Activated T-cell treated with anti-CD3 and anti-CD28 coated beads, Interleukin-2, amount 50 U/mL, for 24 hours (primary cell): ENCODE results near the gene RBM15.

Experiments used
- DNase-seq: peaks from one replicate; pipeline ENCODE4 v3.0.0-alpha.2; 2020
- H3K27ac Mint-ChIP-seq: 2 replicates; pipeline ENCODE4 v1.8.0; 2020; ENCODE audit warnings: mild to moderate bottlenecking, mixed read lengths
- H3K27me3 Mint-ChIP-seq: 2 replicates; pipeline ENCODE4 v1.8.0; 2020; ENCODE audit warnings: mixed read lengths
- H3K36me3 Mint-ChIP-seq: 2 replicates; pipeline ENCODE4 v1.8.0; 2020; ENCODE audit warnings: low read depth, mixed read lengths
- H3K4me1 Mint-ChIP-seq: 2 replicates; pipeline ENCODE4 v1.8.0; 2020; ENCODE audit warnings: low read depth, mixed read lengths
- H3K4me3 Mint-ChIP-seq: 2 replicates; pipeline ENCODE4 v1.8.0; 2020; ENCODE audit warnings: mild to moderate bottlenecking, moderate library complexity, mixed read lengths
- H3K9me3 Mint-ChIP-seq: 2 replicates; pipeline ENCODE4 v1.8.0; 2020; ENCODE audit warnings: mixed read lengths

RBM15 gene

GRCh38 chr1:110338309-110338885 lies 780 bp upstream of the RBM15 start:
- Mint-ChIP-seq H3K36me3 (peaks cover 9% of the 10 kb centered on the region), H3K9me3 (no peaks in the 10 kb centered on the region), H3K27ac (no peak overlapping the region), H3K27me3 (no peaks in the 10 kb centered on the region), H3K4me1 (peaks cover 54% of the 10 kb centered on the region), H3K4me3 (no peak overlapping the region)
- DNase-seq: peak; percentile 95

- Mint-ChIP-seq H3K27ac (no peak overlapping the region), H3K4me1 (peaks cover 65% of the 10 kb centered on the region), H3K36me3 (peaks cover 9% of the 10 kb centered on the region), H3K4me3 (no peak overlapping the region), H3K27me3 (no peaks in the 10 kb centered on the region), H3K9me3 (no peaks in the 10 kb centered on the region)
- no peak for DNase-seq
These were observed 430 bp downstream of the RBM15 start for GRCh38 chr1:110339407-110340206.

- Mint-ChIP-seq H3K9me3 (no peaks in the 10 kb centered on the region), H3K4me1 (peaks cover 68% of the 10 kb centered on the region), H3K36me3 (peaks cover 9% of the 10 kb centered on the region), H3K27ac (no peak overlapping the region), H3K4me3 (no peak overlapping the region), H3K27me3 (no peaks in the 10 kb centered on the region)
- no peak for DNase-seq
These were observed 961 bp downstream of the RBM15 start for GRCh38 chr1:110340207-110340468.

GRCh38 chr1:110341146-110341871 lies 2.1 kb downstream of the RBM15 start:
- no peak for DNase-seq
- no peaks in the 10 kb centered on the region for H3K9me3 Mint-ChIP-seq
- H3K36me3 Mint-ChIP-seq: peaks cover 14% of the 10 kb centered on the region
- no peaks in the 10 kb centered on the region for H3K27me3 Mint-ChIP-seq
- no peak overlapping the region for H3K4me3 Mint-ChIP-seq
- H3K4me1 Mint-ChIP-seq: peaks cover 72% of the 10 kb centered on the region
- H3K27ac Mint-ChIP-seq: no peak overlapping the region

- peaks cover 72% of the 10 kb centered on the region for H3K4me1 Mint-ChIP-seq
- no peak overlapping the region for H3K4me3 Mint-ChIP-seq
- no peaks in the 10 kb centered on the region for H3K27me3 Mint-ChIP-seq
- H3K9me3 Mint-ChIP-seq: no peaks in the 10 kb centered on the region
- DNase-seq: no peak
- peaks cover 20% of the 10 kb centered on the region for H3K36me3 Mint-ChIP-seq
- no peak overlapping the region for H3K27ac Mint-ChIP-seq
These were observed 2.7 kb downstream of the RBM15 start for GRCh38 chr1:110341872-110342331.

GRCh38 chr1:110343249-110343648 lies 4.1 kb downstream of the RBM15 start:
- Mint-ChIP-seq H3K27me3 (no peaks in the 10 kb centered on the region), H3K27ac (peak overlapping the region; percentile 85), H3K9me3 (no peaks in the 10 kb centered on the region), H3K4me1 (peaks cover 77% of the 10 kb centered on the region), H3K4me3 (no peak overlapping the region), H3K36me3 (peaks cover 24% of the 10 kb centered on the region)
- DNase-seq: no peak

GRCh38 chr1:110344152-110344551 lies 5.0 kb downstream of the RBM15 start:
- H3K27ac Mint-ChIP-seq: peak overlapping the region; percentile 85
- H3K36me3 Mint-ChIP-seq: peaks cover 32% of the 10 kb centered on the region

GRCh38 chr1:110345480-110345879 lies 6.3 kb downstream of the RBM15 start:
- Mint-ChIP-seq H3K36me3 (peaks cover 45% of the 10 kb centered on the region), H3K9me3 (no peaks in the 10 kb centered on the region), H3K27me3 (no peaks in the 10 kb centered on the region), H3K4me1 (peaks cover 93% of the 10 kb centered on the region), H3K4me3 (peak overlapping the region; percentile 48), H3K27ac (no peak overlapping the region)
- DNase-seq: no peak

More at GRCh38 chr1:110344152-110344551, 5.0 kb downstream of the RBM15 start:
- Mint-ChIP-seq H3K4me1 (peaks cover 86% of the 10 kb centered on the region), H3K27me3 (no peaks in the 10 kb centered on the region), H3K4me3 (no peak overlapping the region), H3K9me3 (no peaks in the 10 kb centered on the region)
- no peak for DNase-seq

GRCh38 chr1:110346690-110347089 lies 7.5 kb downstream of the RBM15 start:
- Mint-ChIP-seq H3K4me3 (peak overlapping the region; percentile 11), H3K27me3 (no peaks in the 10 kb centered on the region), H3K27ac (no peak overlapping the region), H3K9me3 (no peaks in the 10 kb centered on the region), H3K36me3 (peaks cover 57% of the 10 kb centered on the region), H3K4me1 (peaks cover 93% of the 10 kb centered on the region)
- DNase-seq: no peak

GRCh38 chr1:110347182-110347893 lies 8.2 kb downstream of the RBM15 start:
- Mint-ChIP-seq H3K4me3 (peak overlapping the region; percentile 20), H3K36me3 (peaks cover 62% of the 10 kb centered on the region), H3K4me1 (peaks cover 92% of the 10 kb centered on the region), H3K27ac (peak overlapping the region; percentile 42), H3K27me3 (no peaks in the 10 kb centered on the region), H3K9me3 (no peaks in the 10 kb centered on the region)
- no peak for DNase-seq

GRCh38 chr1:110348050-110348449 lies 8.9 kb downstream of the RBM15 start:
- Mint-ChIP-seq H3K9me3 (no peaks in the 10 kb centered on the region), H3K27ac (no peak overlapping the region), H3K4me3 (peak overlapping the region; percentile 36), H3K4me1 (peaks cover 85% of the 10 kb centered on the region), H3K36me3 (peaks cover 66% of the 10 kb centered on the region), H3K27me3 (no peaks in the 10 kb centered on the region)
- DNase-seq: no peak

- DNase-seq: no peak
- H3K9me3 Mint-ChIP-seq: no peaks in the 10 kb centered on the region
- H3K27me3 Mint-ChIP-seq: no peaks in the 10 kb centered on the region
- H3K4me1 Mint-ChIP-seq: peaks cover 85% of the 10 kb centered on the region
- peak overlapping the region; percentile 33 for H3K4me3 Mint-ChIP-seq
- H3K36me3 Mint-ChIP-seq: peaks cover 73% of the 10 kb centered on the region
- H3K27ac Mint-ChIP-seq: peak overlapping the region; percentile 48
These were observed 9.6 kb downstream of the RBM15 start for GRCh38 chr1:110348771-110349170.

GRCh38 chr1:110350360-110350759 lies 11.2 kb downstream of the RBM15 start:
- H3K36me3 Mint-ChIP-seq: peaks cover 85% of the 10 kb centered on the region
- DNase-seq: no peak
- no peak overlapping the region for H3K27ac Mint-ChIP-seq
- H3K9me3 Mint-ChIP-seq: no peaks in the 10 kb centered on the region
- H3K4me1 Mint-ChIP-seq: peaks cover 80% of the 10 kb centered on the region
- H3K27me3 Mint-ChIP-seq: no peaks in the 10 kb centered on the region
- no peak overlapping the region for H3K4me3 Mint-ChIP-seq

GRCh38 chr1:110355321-110355720 lies 16.1 kb downstream of the RBM15 start:
- Mint-ChIP-seq H3K36me3 (peaks cover 75% of the 10 kb centered on the region), H3K9me3 (no peaks in the 10 kb centered on the region), H3K27me3 (no peaks in the 10 kb centered on the region), H3K4me1 (peaks cover 49% of the 10 kb centered on the region), H3K27ac (no peak overlapping the region), H3K4me3 (no peak overlapping the region)
- DNase-seq: no peak
